ENCODE data around the gene UVRAG. TPM values are rescaled to one million over a fixed set of nuclear protein-coding genes. Genes with fewer than 3 reads are reported as not detected.
"Not testable (repeated sequence)": the region's sequence is repeated elsewhere in the genome, so short reads cannot be mapped to it uniquely, and the experiment has no call there.

UVRAG gene
- total RNA-seq, 3 donors from 2014 or later (not counting 1 experiment from before 2014, with no cell fraction given) = 39.9 to 52.5 (median 41.4) TPM

- 50% methylated on average over 1 of the region's 1 CpG for WGBS (ENCODE audit: insufficient coverage)
- H3K36me3 Mint-ChIP-seq = no peaks in the 10 kb centered on the region
- no peak overlapping the region for H3K4me3 ChIP-seq (ENCODE audit: low read length)
- intact Hi-C loops (cut with micrococcal nuclease) = no loop called here
- H3K27ac Mint-ChIP-seq = no peak overlapping the region
- H3K36me3 ChIP-seq (ENCODE audit: control insufficient read depth, insufficient read depth, low read length) = no peaks in the 10 kb centered on the region
- no peaks in the 10 kb centered on the region for H3K4me1 ChIP-seq (ENCODE audit: control insufficient read depth, insufficient read depth, low read length)
- no peaks in the 10 kb centered on the region for H3K27me3 Mint-ChIP-seq (ENCODE audit: low read depth in 2 of 2)
- H3K27me3 ChIP-seq (ENCODE audit: control insufficient read depth, insufficient read depth, low read length) = no peaks in the 10 kb centered on the region
- peaks cover 10 to 26% of the 10 kb centered on the region in 2 donors for H3K4me1 Mint-ChIP-seq
- no peaks in the 10 kb centered on the region for H3K9me3 Mint-ChIP-seq
- H3K4me3 Mint-ChIP-seq = no peak overlapping the region
- TF ChIP-seq CTCF (IDR thresholded peaks at IDR 0.05) = no peak
- DNase-seq (no peak), ATAC-seq (no peak)
- H3K9me3 ChIP-seq (ENCODE audit: control insufficient read depth, insufficient read depth, low read length) = no peaks in the 10 kb centered on the region
- H3K27ac ChIP-seq (ENCODE audit: low read length) = no peak overlapping the region
Measured at GRCh38 chr11:76074148-76075095, 259.4 kb downstream of the UVRAG start.

GRCh38 chr11:76075716-76076115 lies 260.7 kb downstream of the UVRAG start:
- no peaks in the 10 kb centered on the region for H3K36me3 Mint-ChIP-seq
- H3K27ac Mint-ChIP-seq = no peak overlapping the region
- TF ChIP-seq CTCF (IDR thresholded peaks at IDR 0.05) = no peak
- Histone ChIP-seq H3K4me1 (ENCODE audit: control insufficient read depth, insufficient read depth, low read length) (no peaks in the 10 kb centered on the region), H3K4me3 (ENCODE audit: low read length) (no peak overlapping the region), H3K36me3 (ENCODE audit: control insufficient read depth, insufficient read depth, low read length) (no peaks in the 10 kb centered on the region), H3K27me3 (ENCODE audit: control insufficient read depth, insufficient read depth, low read length) (no peaks in the 10 kb centered on the region), H3K9me3 (ENCODE audit: control insufficient read depth, insufficient read depth, low read length) (no peaks in the 10 kb centered on the region), H3K27ac (ENCODE audit: low read length) (no peak overlapping the region)
- ATAC-seq (no peak), DNase-seq (no peak)
- no peaks in the 10 kb centered on the region for H3K9me3 Mint-ChIP-seq
- 97% methylated on average over 2 of the region's 2 CpGs for WGBS (ENCODE audit: insufficient coverage)
- H3K27me3 Mint-ChIP-seq (ENCODE audit: low read depth in 2 of 2) = no peaks in the 10 kb centered on the region
- intact Hi-C loops (cut with micrococcal nuclease) = no loop called here
- H3K4me3 Mint-ChIP-seq = no peak overlapping the region
- H3K4me1 Mint-ChIP-seq = peaks cover 10 to 26% of the 10 kb centered on the region in 2 donors

GRCh38 chr11:76076253-76076652 lies 261.2 kb downstream of the UVRAG start:
- DNase-seq; H3K36me3 ChIP-seq (ENCODE audit: control insufficient read depth, insufficient read depth, low read length); ATAC-seq; H3K27me3 Mint-ChIP-seq (ENCODE audit: low read depth in 2 of 2); H3K9me3 ChIP-seq (ENCODE audit: control insufficient read depth, insufficient read depth, low read length); H3K36me3 Mint-ChIP-seq; H3K27ac Mint-ChIP-seq; H3K4me3 ChIP-seq (ENCODE audit: low read length); H3K4me3 Mint-ChIP-seq; H3K9me3 Mint-ChIP-seq; H3K27me3 ChIP-seq (ENCODE audit: control insufficient read depth, insufficient read depth, low read length); intact Hi-C loops (cut with micrococcal nuclease); H3K27ac ChIP-seq (ENCODE audit: low read length); H3K4me1 ChIP-seq (ENCODE audit: control insufficient read depth, insufficient read depth, low read length): not testable (repeated sequence)
- WGBS (ENCODE audit: insufficient coverage) = 95% methylated on average over 3 of the region's 4 CpGs
- H3K4me1 Mint-ChIP-seq = peaks cover 6 to 22% of the 10 kb centered on the region in 2 donors

GRCh38 chr11:76076749-76077148 lies 261.7 kb downstream of the UVRAG start:
- Histone ChIP-seq H3K36me3 (ENCODE audit: control insufficient read depth, insufficient read depth, low read length) (no peaks in the 10 kb centered on the region), H3K9me3 (ENCODE audit: control insufficient read depth, insufficient read depth, low read length) (no peaks in the 10 kb centered on the region), H3K4me3 (ENCODE audit: low read length) (no peak overlapping the region), H3K4me1 (ENCODE audit: control insufficient read depth, insufficient read depth, low read length) (no peaks in the 10 kb centered on the region), H3K27ac (ENCODE audit: low read length) (no peak overlapping the region), H3K27me3 (ENCODE audit: control insufficient read depth, insufficient read depth, low read length) (no peaks in the 10 kb centered on the region)
- peaks cover 5 to 17% of the 10 kb centered on the region in 2 donors for H3K4me1 Mint-ChIP-seq
- H3K36me3 Mint-ChIP-seq = no peaks in the 10 kb centered on the region
- intact Hi-C loops (cut with micrococcal nuclease) = no loop called here
- no peak overlapping the region for H3K27ac Mint-ChIP-seq
- H3K27me3 Mint-ChIP-seq (ENCODE audit: low read depth in 2 of 2) = no peaks in the 10 kb centered on the region
- no peak for DNase-seq
- ATAC-seq = no peak
- TF ChIP-seq CTCF (IDR thresholded peaks at IDR 0.05) = no peak
- WGBS (ENCODE audit: insufficient coverage) = 100% methylated on average over 1 of the region's 1 CpG
- no peaks in the 10 kb centered on the region for H3K9me3 Mint-ChIP-seq
- H3K4me3 Mint-ChIP-seq = no peak overlapping the region

Data from natural killer cell (primary cell).